Stimulated activated CD8-positive, alpha-beta memory T cell treated with anti-CD3 and anti-CD28 coated beads, Interleukin-15, amount 100 ng/mL, for 48 hours (primary cell): Measurements from ENCODE around the gene GFRA3.
"Not testable (repeated sequence)": the region's sequence is repeated elsewhere in the genome, so short reads cannot be mapped to it uniquely, and the experiment has no call there.

Experiments
- DNase-seq, 2 donors: peaks; one replicate each; pipeline ENCODE4 v3.0.0-alpha.2; 2020; ENCODE audit warnings: low read depth in 2 of 2

Gene GFRA3

DNA sequence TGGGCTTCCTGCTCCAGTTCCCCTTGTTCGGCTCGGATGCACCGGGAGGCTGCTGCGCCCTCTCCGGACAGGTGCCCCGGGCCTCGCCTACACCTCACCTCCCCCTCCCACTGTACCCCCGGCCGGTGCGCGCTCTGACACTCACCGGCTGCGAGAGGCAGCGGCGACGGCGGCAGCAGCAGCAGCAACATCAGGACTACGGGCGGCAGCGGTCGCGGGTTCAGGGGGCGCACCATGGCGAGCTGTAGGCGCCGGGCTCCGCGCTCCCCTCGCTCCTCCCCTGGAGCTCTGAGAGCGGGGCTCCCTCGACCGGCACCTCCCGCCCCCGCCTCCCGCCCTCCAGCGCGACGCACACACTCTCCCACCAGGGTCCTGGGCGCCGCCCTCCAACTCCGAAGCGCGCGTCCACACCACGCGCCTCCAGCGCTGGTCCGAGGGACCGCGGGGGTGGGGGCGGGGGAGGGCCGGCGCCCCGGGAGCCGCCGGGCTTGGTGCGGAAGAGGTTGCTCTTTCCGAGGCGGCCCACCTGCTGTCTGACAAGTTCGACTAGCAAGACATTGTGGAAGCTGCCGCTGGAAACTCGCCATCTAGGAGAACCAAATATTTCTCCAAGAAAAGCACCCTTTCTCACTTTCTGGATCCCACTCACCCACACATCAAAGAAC is at the start of gene GFRA3:
Gene GFRA3, minus strand, starts transcription at position 433 of the 665 bp plus-strand sequence. Its CDS starts 197 bp downstream, at position 236.
- peak in 1 of 2 donors; percentile 2 for DNase-seq

GRCh38 chr5:138318211-138318610 is 43.8 kb upstream of the GFRA3 start:
- not testable (repeated sequence) for DNase-seq

DNA sequence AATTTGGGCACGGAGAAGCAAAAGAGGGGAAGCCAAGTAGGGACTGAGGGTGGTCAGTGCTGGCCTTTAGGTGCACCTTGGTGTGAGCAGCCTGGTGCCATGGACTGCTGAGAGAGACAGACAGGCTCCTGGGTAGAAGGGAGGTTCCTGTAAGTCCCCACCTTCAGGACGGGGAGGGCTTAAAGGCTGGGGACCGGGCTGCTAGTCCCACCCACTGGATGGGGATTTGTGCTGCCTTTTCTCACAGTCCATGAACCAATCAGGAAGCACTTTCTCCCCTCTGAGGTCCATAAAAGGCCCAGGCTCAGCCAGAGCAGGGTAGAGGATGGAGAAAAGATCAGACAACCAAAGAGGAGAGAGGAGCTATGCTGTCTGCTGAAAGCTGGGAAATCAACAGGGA is 41.9 kb upstream of the GFRA3 start:
- DNase-seq, result no peak

- no peak for DNase-seq
Observed at GRCh38 chr5:138315751-138316278, 41.4 kb upstream of the GFRA3 start.

- no peak for DNase-seq
Observed at GRCh38 chr5:138305797-138306196, 31.4 kb upstream of the GFRA3 start.

GRCh38 chr5:138303372-138303771 is 29.0 kb upstream of the GFRA3 start:
- no peak for DNase-seq

DNA sequence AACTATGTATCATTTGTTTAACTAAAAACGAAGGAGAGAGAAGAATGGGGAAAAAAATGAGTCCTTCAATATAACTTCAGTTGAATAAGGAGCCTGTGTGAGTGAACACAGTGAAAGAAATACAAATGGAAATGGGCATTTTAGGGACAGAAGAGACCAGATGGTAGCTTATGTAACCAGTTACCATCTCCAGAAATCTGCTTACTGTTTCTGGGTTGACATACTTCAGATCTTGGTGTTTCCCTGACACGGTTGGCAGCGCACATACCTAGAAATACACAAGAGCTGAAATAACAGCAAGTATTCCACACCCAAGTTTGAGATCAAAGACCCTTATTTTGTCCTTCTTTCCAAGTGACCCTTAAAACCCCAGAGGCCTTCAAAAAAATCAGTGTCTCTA is 14.9 kb upstream of the GFRA3 start:
- DNase-seq, result no peak

DNA sequence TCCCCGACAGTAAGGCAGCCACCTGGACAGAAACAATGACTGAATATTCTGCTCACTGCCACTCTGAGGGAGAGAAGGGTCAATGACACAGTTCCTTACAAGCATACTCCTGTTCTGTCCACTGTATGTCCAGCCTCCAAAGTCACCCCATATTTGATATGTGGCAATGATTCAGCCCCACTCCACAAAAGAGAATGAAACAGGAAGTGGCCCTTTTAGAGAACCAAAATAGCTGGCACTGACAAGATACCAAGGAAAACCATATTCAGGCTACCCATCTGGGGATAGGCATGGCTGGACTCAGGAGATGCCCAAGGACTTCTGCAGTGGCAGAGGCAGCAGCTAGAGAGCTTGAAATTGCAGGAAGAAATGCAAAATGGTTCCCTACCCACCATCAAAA is 12.8 kb upstream of the GFRA3 start:
- no peak for DNase-seq

GRCh38 chr5:138282920-138283742 is 8.7 kb upstream of the GFRA3 start:
- DNase-seq, result no peak

- DNase-seq, result no peak
Observed at GRCh38 chr5:138280915-138281314, 6.5 kb upstream of the GFRA3 start.

DNA sequence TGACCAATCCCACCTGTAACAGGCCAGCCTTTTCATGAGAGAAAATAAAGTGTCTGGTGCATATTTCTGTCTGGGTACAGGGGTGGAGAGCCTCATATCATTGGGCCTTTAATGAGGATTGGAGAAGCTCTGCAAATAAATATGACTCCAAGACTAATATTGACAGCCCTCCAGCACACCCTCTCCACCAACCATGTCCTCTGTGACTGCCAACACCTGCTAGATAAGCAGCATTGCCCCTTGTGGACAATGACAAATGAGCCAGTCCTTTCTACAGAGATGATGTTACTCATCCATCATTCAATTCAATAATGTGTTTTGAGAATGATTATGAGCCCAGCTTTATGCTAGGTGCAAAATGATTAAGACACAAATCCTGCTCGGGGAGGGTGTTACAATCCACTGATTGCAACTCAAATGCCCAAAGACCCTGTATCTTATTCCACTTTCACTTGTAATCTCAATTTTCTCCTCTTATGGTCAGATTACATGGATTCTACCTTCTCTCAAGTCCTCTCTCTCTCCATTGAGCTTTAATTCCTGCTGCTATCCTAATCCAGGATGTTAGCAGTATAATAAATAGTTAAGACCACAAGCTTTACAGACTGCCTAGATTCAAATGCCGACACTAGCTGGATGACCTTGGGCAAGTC is 2.1 kb upstream of the GFRA3 start:
- no peak for DNase-seq

DNA sequence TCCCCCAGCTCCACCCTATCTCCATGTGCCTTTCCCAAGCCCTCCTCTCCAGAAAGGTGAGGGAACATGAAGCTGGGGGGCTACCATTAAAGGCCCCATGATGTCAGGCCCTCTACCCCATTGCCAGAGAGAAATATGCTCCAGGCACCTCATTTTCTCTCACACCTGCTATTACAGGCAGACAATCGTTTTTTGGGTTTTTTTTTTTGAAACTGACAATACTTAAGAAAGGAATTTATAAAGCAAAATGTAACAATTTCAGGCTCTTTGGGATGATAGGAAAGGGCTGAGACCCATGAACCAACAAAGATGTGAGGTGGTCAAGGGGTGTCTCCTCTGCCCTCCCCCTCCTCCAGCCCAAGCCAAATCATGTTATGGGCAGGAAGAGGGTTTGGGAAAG is 1.5 kb upstream of the GFRA3 start:
- DNase-seq, result no peak

GRCh38 chr5:138275379-138275782 is 960 bp upstream of the GFRA3 start:
- no peak for DNase-seq

GRCh38 chr5:138273834-138274188 is 610 bp downstream of the GFRA3 start:
- no peak for DNase-seq

- no peak for DNase-seq
Observed at GRCh38 chr5:138272681-138273080, 1.7 kb downstream of the GFRA3 start.

GRCh38 chr5:138271281-138271680 is 3.1 kb downstream of the GFRA3 start:
- no peak for DNase-seq

DNA sequence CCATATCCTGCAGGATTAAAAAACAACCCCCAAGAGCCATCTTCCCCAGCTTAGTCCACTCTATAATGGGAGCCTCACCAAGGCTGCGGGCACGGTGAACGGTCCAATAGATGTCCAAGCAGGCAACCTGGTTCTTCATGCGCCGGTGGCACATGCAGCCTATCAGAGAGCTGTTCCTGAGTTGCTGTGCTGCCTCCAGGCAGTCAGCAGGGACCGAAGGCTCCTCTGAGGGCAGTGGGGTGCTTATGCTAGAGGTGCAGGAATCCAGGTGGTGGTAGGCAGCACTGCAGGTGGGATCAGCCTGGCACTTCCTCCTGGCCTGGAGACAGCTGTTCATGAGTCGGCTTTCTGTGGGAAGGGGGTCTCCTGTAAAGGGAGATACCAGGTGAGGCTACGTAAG is 10.2 kb downstream of the GFRA3 start:
- DNase-seq, result no peak

DNA sequence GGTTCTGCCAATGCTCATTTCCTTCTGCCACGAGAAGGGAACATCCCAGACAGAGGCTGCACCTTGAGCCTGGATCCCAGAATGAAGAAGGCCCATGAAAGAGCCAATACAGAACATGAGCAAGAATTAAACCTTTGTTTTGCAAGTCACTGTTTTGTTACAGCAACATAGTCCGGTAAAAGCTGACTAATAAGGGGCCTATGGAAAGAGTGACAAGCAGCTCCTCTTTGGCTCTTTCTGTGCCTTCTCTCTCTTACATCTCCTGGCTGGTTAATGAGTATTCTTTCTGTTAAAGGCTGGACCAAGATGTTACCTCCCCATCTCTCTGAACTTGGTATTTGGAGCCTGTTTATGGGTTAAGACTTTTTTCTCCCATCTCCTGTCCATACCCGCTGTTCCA is 10.8 kb downstream of the GFRA3 start:
- DNase-seq, result no peak

DNA sequence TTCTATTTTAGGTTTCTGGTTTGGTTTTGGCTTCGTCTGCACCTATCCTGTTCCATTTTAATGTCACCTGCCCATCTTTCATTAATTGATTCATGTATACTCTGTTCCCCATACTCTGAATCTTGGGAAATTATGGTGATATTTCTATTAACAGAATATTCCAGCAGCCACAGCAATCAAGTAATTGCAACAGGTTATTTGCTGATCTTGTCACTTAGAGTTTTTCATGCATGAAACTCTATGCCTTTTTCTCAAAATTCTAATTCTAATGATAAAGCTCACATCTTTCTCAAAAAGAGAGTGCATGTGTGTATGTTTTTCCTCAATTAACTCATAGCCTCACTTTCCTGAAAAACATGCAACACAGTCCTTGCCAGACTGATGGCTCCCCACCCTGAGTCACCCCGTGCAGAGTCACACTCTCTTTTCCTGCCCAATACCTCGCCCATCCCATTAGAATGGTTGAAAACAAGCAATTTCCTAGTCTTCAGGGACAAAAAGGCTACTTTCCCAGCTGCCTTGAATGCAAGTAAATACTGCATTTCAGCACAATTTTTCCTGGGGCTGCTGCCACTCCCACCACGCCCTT is 15.6 kb downstream of the GFRA3 start:
- DNase-seq, result no peak

DNA sequence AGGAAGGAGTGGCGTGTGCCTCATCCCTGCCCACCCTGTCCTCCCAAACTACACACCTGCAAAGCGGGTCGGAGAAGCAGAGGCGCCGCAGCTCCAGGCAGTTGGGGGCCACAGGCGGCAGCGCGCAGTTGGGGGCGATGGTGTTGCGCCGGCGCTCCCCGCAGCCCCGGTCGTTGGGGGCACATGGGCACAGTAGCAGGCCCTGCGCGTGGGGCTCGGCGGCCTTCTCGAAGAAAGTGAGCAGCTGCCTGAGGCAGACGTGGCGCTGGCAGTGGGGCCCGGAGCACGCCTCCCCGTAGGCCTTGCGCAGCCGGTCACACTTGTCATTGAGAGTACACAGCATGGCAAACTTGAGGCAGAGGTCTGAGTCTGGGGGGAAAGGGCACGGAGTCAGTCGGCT is 16.8 kb downstream of the GFRA3 start:
- no peak for DNase-seq

DNA sequence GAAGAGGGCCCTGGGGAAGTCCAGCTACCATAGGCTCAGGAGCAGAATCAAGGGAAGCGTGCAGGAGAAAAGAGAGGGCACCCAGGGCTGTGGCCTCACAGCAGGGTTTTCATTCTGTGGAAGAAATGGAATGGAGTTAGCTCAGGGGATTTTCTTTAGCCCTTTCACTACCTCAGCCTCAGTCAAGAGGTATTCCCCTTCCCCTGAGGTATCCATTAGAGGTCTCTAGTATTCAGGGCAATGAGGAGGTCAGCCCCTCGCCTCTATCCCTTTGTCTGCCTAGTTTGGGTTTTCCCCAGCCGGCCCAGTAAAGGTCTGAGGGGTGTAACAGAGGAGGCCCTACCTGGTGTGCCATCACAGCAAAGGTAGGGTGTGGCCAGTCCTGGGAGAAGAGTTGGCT is 21.5 kb downstream of the GFRA3 start:
- no peak for DNase-seq

- not testable (repeated sequence) for DNase-seq
Observed at GRCh38 chr5:138247800-138248199, 26.6 kb downstream of the GFRA3 start.
